Common myeloid progenitor, CD34-positive (primary cell): ENCODE measurements around the gene ZNF598.
"Not testable (repeated sequence)": the region's sequence is repeated elsewhere in the genome, so short reads cannot be mapped to it uniquely, and the experiment has no call there.

Source experiments
- CTCF ChIA-PET: fragments of 350-600 bp; sonication (Branson Sonifier 250); formaldehyde crosslinking; loops from one replicate; lab custom pipeline; 2021; ENCODE audit warnings: antibody characterized with exemption; lab: Charles Lee
- POLR2A ChIA-PET: fragments of 350-600 bp; sonication (Branson Sonifier 250); formaldehyde crosslinking; loops from one replicate; lab custom pipeline; 2021; ENCODE audit warnings: antibody characterized with exemption; lab: Charles Lee
- DNase-seq, 3 donors: peaks; one replicate each; pipeline versions ENCODE4 v3.0.0 to v3.0.0-alpha.2; 2013
- H3K27ac ChIP-seq, 2 experiments: 1 replicate in 1 of 2; 2 replicates in 1 of 2; pipeline ENCODE4 v1.7.0; 2013; ENCODE audit warnings: inconsistent platforms in 2 of 2, low read length in 2 of 2, mild to moderate bottlenecking in 2 of 2, low read depth in 1 of 2, moderate library complexity in 1 of 2; ENCODE audit not compliant: severe bottlenecking in 2 of 2, insufficient read depth in 1 of 2, poor library complexity in 1 of 2
- H3K27me3 ChIP-seq, 5 experiments: replicated peaks in 2 of 5; 1 replicate in 3 of 5; 2 replicates in 2 of 5; pipeline versions ENCODE4 v1.6.1 to v1.7.0; 2013; ENCODE audit warnings: low read length in 4 of 5, mild to moderate bottlenecking in 2 of 5, moderate library complexity in 2 of 5, inconsistent platforms in 1 of 5; ENCODE audit not compliant: insufficient read depth in 5 of 5, control insufficient read depth in 4 of 5
- H3K36me3 ChIP-seq, 4 experiments: 1 replicate in 2 of 4; 2 replicates in 2 of 4; pipeline versions ENCODE4 v1.6.1 to v1.7.0; 2013; ENCODE audit warnings: low read length in 3 of 4, control low read depth in 1 of 4, mild to moderate bottlenecking in 1 of 4; ENCODE audit not compliant: control insufficient read depth in 4 of 4, insufficient read depth in 4 of 4
- H3K4me1 ChIP-seq, 4 experiments: 1 replicate in 3 of 4; 2 replicates in 1 of 4; pipeline versions ENCODE4 v1.6.1 to v1.7.1; 2013; ENCODE audit warnings: low read length in 3 of 4, mild to moderate bottlenecking in 3 of 4, control low read depth in 1 of 4, inconsistent platforms in 1 of 4, moderate library complexity in 1 of 4; ENCODE audit not compliant: control insufficient read depth in 4 of 4, insufficient read depth in 4 of 4; ENCODE audit errors: control extremely low read depth in 1 of 4
- H3K4me3 ChIP-seq, 7 experiments: 1 replicate in 4 of 7; 2 replicates in 3 of 7; pipeline versions ENCODE4 v1.5.1 to v1.7.0; 2013; ENCODE audit warnings: mild to moderate bottlenecking in 7 of 7, low read length in 6 of 7, moderate library complexity in 6 of 7, inconsistent platforms in 2 of 7, low read depth in 2 of 7, control low read depth in 1 of 7; ENCODE audit not compliant: insufficient read depth in 4 of 7, control insufficient read depth in 1 of 7; ENCODE audit errors: extremely low read depth in 1 of 7
- H3K9me3 ChIP-seq, 5 experiments: 1 replicate in 4 of 5; 2 replicates in 1 of 5; pipeline versions ENCODE4 v1.6.1 to v1.7.1; 2013; ENCODE audit warnings: low read length in 4 of 5, mild to moderate bottlenecking in 2 of 5, inconsistent platforms in 1 of 5, low read depth in 1 of 5, moderate library complexity in 1 of 5; ENCODE audit not compliant: control insufficient read depth in 4 of 5, insufficient read depth in 2 of 5; ENCODE audit errors: control extremely low read depth in 1 of 5
- WGBS: methylation state at CpG from one replicate; pipeline ENCODE4 v1.1.5; 2013; ENCODE audit not compliant: insufficient coverage; 5-methylcytosine and 5-hydroxymethylcytosine counted together

Gene ZNF598

GRCh38 chr16:1965396-1966001 lies 44.1 kb downstream of the ZNF598 start:
- DNase-seq, result no peak
- no peaks in the 10 kb centered on the region for H3K27me3 ChIP-seq
- H3K4me3 ChIP-seq, result peak overlapping the region; percentile 62 to 96 (median 89)
- H3K36me3 ChIP-seq, result peaks cover 0 to 33% (median 23%) of the 10 kb centered on the region in 4 experiments
- ChIA-PET CTCF (interaction anchor here (1.0 to 1.1 kb wide), 3 partner anchors 9 to 78 kb away, joined by 3 read pairs; no protein-coding TSS in a partner anchor), POLR2A (interaction anchor here (0.6 to 2.3 kb wide), 12 partner anchors 9 to 239 kb away, joined by 3 to 11 read pairs (median 4); partner anchors contain the start of genes GFER, MSRB1 and ZNF598)
- peaks cover 0 to 41% (median 34%) of the 10 kb centered on the region in 4 experiments for H3K4me1 ChIP-seq
- no peaks in the 10 kb centered on the region for H3K9me3 ChIP-seq
- 27% methylated on average over 22 of the region's 24 CpGs for WGBS
- H3K27ac ChIP-seq, result peak overlapping the region; percentile 95 to 98

- peaks cover 0 to 33% (median 23%) of the 10 kb centered on the region in 4 experiments for H3K36me3 ChIP-seq
- WGBS, result 0% methylated on average over 86 of the region's 97 CpGs
- ChIA-PET CTCF (interaction anchor here (0.8 to 0.9 kb wide), 2 partner anchors 10 to 24 kb away, joined by 3 read pairs; partner anchors contain the start of gene RPL3L), POLR2A (interaction anchor here (0.5 to 2.3 kb wide), 22 partner anchors 8 to 811 kb away, joined by 3 to 11 read pairs (median 4); partner anchors contain the start of genes FAHD1, GFER, HAGH and JPT2)
- peaks cover 0 to 47% (median 41%) of the 10 kb centered on the region in 4 experiments for H3K4me1 ChIP-seq
- H3K27ac ChIP-seq, result peak within 1 kb of the TSS; percentile 95 to 98
- no peaks in the 10 kb centered on the region for H3K27me3 ChIP-seq
- no peaks in the 10 kb centered on the region for H3K9me3 ChIP-seq
- peak; percentile 98 to 99 (median 99) for DNase-seq
- H3K4me3 ChIP-seq, result peak within 1 kb of the TSS; percentile 62 to 96 (median 89)
Measured at GRCh38 chr16:1964506-1965395, 44.9 kb downstream of the ZNF598 start, which contains the start of gene RPS2. Gene RPS2, minus strand, starts transcription at chr16:1964826. Its CDS starts 201 bp downstream, at chr16:1964625.

DNA sequence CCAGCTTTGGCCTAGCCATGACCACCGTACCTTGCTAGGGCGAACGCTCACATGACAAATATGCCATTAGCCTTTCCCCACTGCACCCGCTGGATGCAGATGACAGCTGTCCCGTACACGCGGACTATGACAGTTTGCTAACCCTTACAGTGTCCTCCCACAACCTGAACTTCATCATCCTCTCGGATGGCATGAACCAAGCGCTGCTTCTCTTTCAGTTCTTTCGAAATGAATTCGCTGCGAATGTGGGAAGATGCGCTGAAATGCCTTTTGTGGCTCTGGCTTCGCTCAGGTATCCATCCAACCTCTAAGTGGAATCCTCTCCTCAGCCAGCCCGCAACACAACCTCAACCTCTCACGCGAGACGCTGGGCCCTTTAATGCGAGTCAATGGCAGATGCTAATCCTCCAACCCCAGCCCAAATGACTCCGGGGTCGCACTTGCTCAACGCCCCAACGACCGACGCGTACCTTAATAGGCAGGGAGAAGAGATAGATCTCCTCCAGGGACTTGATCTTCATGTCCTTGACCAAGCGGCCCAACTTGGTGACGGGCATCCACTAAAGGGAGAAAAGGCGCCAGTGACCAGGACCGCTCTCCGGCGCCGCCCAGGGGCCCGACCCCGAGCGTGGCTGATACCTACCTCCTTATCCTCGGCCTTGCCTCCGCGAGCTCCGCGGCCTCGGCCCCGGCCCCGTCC lies 45.7 kb downstream of the ZNF598 start:
- Histone ChIP-seq H3K27ac (peak overlapping the region; percentile 95 to 98), H3K4me1 (peaks cover 0 to 52% (median 47%) of the 10 kb centered on the region in 4 experiments), H3K36me3 (peaks cover 0 to 33% (median 23%) of the 10 kb centered on the region in 4 experiments), H3K4me3 (peak overlapping the region; percentile 60 to 96 (median 89)), H3K27me3 (no peaks in the 10 kb centered on the region), H3K9me3 (no peaks in the 10 kb centered on the region)
- POLR2A ChIA-PET, result interaction anchor here (0.5 to 2.3 kb wide), 13 partner anchors 12 to 286 kb away, joined by 3 to 11 read pairs (median 4); partner anchors contain the start of genes GFER, JPT2, MAPK8IP3 and MSRB1
- CTCF ChIA-PET, result interaction anchor here (0.6 to 1.2 kb wide), 4 partner anchors 9 to 280 kb away, joined by 3 read pairs; partner anchors contain the start of gene RPL3L
- WGBS, result 19% methylated on average over 27 of the region's 44 CpGs
- peak in 2 of 3 donors; percentile 48 to 56 for DNase-seq

- WGBS, result 95% methylated on average over 17 of the region's 37 CpGs
- Histone ChIP-seq H3K27ac (peak overlapping the region in 1 of 2 experiments; percentile 98), H3K36me3 (peaks cover 0 to 33% (median 23%) of the 10 kb centered on the region in 4 experiments), H3K4me1 (peaks cover 0 to 55% (median 48%) of the 10 kb centered on the region in 4 experiments), H3K4me3 (peak overlapping the region in 2 of 7 experiments; percentile 87 to 89)
- DNase-seq, POLR2A ChIA-PET, H3K9me3 ChIP-seq, H3K27me3 ChIP-seq: not testable (repeated sequence)
- CTCF ChIA-PET, result interaction anchor here (0.7 to 1.2 kb wide), 2 partner anchors 16 to 547 kb away, joined by 3 read pairs; no protein-coding TSS in a partner anchor
Measured at GRCh38 chr16:1962161-1963153, 47.2 kb downstream of the ZNF598 start.

GRCh38 chr16:1961651-1962067 lies 48.0 kb downstream of the ZNF598 start:
- 92% methylated on average over 2 of the region's 6 CpGs for WGBS
- H3K9me3 ChIP-seq, result no peaks in the 10 kb centered on the region
- H3K27me3 ChIP-seq, result peaks cover 0 to 7% (median 0%) of the 10 kb centered on the region in 5 experiments
- H3K4me1 ChIP-seq, result peaks cover 0 to 55% (median 48%) of the 10 kb centered on the region in 4 experiments
- no peak for DNase-seq
- no peak overlapping the region for H3K4me3 ChIP-seq
- H3K27ac ChIP-seq, result no peak overlapping the region
- POLR2A ChIA-PET, result no interaction called here
- CTCF ChIA-PET, result interaction anchor here (0.7 kb wide), 1 partner anchor 548 kb away, joined by 3 read pairs; no protein-coding TSS in a partner anchor
- peaks cover 0 to 33% (median 23%) of the 10 kb centered on the region in 4 experiments for H3K36me3 ChIP-seq
